Epithelial cell of esophagus (primary cell): Measurements from ENCODE around the gene AGK.
"Not testable (repeated sequence)": the region's sequence is repeated elsewhere in the genome, so short reads cannot be mapped to it uniquely, and the experiment has no call there.

ENCODE experiments used
- DNase-seq: peaks from one replicate; pipeline ENCODE4 v3.0.0; 2010; ENCODE audit warnings: low read depth
- H3K4me3 ChIP-seq: 2 replicates; pipeline ENCODE4 v1.5.1; 2011; ENCODE audit warnings: mild to moderate bottlenecking, low read length, control low read depth
- TF ChIP-seq, protein P1 (sequence below): IDR thresholded peaks from 2 replicates; pipeline ENCODE4 v1.5.1; 2011; ENCODE audit warnings: low read depth, mild to moderate bottlenecking, low read length, control low read depth, inconsistent platforms; ENCODE audit not compliant: insufficient read depth; ENCODE audit errors: missing control alignments

AGK gene

DNA sequence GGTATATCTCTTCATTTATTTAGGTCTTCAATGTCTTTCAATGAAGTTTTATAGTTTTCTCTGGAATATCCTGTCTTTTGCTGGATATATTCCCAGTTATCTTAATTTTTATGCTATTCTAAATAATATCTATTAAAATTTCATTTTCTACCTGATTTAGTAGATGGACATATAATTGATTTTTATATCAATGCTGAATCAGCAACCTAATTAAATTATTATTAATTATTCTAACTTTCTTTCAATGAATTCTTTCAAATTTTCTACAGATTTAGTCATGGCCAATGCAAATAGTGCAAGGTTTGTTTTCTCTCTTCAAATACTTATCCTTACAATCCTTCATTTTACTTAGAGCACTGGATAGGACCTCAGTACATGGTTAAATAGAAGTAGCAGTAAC lies 94.0 kb downstream of the AGK start:
- DNase-seq: no peak
- H3K4me3 ChIP-seq: no peak overlapping the region
- TF ChIP-seq, protein P1, sequence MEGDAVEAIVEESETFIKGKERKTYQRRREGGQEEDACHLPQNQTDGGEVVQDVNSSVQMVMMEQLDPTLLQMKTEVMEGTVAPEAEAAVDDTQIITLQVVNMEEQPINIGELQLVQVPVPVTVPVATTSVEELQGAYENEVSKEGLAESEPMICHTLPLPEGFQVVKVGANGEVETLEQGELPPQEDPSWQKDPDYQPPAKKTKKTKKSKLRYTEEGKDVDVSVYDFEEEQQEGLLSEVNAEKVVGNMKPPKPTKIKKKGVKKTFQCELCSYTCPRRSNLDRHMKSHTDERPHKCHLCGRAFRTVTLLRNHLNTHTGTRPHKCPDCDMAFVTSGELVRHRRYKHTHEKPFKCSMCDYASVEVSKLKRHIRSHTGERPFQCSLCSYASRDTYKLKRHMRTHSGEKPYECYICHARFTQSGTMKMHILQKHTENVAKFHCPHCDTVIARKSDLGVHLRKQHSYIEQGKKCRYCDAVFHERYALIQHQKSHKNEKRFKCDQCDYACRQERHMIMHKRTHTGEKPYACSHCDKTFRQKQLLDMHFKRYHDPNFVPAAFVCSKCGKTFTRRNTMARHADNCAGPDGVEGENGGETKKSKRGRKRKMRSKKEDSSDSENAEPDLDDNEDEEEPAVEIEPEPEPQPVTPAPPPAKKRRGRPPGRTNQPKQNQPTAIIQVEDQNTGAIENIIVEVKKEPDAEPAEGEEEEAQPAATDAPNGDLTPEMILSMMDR: no peak

DNA sequence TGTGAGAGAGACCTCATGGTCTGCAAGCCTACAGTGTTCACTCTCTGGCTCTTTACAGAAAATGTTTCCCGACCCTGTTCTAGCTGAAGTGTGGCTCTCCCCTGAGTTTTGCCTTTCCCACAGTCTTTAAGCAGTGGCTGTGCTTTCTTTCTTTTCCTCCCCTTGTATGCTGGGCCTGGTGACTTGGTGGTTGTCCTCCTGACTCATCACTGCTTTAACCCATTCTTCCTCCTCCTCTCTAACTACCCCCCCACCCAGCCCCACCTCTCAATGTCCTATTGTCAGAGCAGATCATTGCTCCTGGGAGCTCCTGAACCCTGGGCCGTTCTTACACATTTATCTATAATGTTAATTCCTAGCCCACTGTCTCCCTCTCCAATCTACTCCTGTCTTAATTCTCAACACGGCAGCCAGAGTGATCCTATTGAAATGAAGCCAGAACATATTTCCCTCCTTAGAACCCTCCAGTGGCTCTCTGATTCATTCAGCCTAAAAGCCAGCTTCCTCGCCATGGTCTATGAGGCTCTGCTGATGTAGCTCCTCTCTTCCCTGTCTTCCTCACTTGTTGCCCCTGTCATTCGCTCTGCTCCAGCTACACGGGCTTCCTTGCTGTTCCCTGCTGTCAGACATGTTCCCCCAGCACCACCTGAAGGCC lies 95.7 kb downstream of the AGK start:
- no peak for DNase-seq
- H3K4me3 ChIP-seq: no peak overlapping the region
- TF ChIP-seq, protein P1: no peak

GRCh38 chr7:141647701-141648100 lies 96.5 kb downstream of the AGK start:
- not testable (repeated sequence) for H3K4me3 ChIP-seq, DNase-seq

DNA sequence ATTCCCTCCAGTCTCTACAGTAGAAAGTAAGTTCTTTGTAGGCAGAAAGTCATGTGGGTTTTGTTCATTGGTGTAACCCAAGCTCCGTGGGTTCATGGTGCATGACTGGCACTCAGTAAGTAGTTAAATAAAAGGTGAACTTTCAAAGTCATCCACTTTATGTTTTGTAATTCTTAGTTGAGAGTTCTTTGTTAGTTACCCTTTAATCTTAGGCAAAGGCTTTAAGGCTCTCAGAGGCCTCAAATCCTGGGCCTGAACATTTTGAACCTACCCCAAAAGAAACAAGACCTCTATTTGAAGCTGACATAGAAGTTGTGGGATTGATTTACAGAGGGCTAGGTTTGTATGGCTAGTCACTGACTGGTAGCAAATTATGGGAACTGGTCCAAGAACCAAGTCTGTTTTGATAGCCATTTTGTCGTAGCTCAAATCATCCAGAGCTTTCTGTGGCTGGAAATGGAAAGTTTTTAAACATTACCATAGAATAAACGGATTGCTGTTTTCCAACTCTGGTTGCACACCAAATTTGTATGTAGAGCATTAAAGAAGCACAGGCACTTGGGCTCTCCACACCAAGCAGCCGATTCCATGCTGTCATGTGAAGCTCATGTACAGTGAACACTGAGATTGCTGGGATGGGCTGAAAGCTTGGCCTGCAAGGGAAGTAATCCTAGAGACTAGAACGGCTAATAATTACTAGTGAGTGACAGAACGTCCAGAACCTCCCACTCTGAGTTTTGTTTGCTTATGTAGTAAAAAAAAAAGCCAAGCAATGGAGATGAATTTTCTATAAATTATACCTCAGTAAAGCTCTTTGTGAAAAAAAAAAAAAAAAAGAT lies 97.3 kb downstream of the AGK start:
- H3K4me3 ChIP-seq: no peak overlapping the region
- TF ChIP-seq, protein P1: no peak
- DNase-seq: no peak

DNA sequence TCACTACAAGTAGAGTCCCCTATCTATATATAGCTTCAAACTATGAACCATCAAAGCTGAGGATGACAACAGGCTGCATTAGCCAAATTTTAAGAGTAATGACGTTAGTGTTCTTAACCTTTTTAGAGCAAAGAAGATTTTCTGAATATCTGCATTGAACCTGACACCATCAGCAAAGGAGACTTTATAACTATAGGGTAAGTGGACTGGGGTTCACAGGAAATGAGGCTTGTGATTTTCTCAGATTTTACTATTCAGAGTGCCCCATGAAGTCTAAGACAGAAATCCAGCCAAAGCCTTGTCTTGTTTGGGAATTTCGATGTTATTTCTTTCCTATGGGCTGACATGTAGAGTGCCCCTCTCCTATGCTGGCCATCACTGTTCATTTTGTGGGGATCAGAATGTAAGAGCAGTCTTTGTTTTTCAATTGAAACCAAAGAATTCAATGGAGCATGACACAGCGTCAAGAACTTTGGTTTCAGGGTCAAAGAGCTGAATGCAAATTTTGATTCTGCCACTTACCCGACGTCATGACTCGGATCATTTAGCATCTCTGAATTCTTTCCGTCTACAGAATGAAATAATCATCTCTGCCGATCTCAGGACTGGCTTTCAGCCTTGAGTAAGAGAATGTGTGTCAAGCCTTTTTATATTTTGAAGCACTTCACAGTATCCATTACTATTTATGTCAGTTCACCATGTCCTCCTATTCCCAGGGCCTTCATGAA lies 98.1 kb downstream of the AGK start:
- DNase-seq: no peak
- TF ChIP-seq, protein P1: no peak

DNA sequence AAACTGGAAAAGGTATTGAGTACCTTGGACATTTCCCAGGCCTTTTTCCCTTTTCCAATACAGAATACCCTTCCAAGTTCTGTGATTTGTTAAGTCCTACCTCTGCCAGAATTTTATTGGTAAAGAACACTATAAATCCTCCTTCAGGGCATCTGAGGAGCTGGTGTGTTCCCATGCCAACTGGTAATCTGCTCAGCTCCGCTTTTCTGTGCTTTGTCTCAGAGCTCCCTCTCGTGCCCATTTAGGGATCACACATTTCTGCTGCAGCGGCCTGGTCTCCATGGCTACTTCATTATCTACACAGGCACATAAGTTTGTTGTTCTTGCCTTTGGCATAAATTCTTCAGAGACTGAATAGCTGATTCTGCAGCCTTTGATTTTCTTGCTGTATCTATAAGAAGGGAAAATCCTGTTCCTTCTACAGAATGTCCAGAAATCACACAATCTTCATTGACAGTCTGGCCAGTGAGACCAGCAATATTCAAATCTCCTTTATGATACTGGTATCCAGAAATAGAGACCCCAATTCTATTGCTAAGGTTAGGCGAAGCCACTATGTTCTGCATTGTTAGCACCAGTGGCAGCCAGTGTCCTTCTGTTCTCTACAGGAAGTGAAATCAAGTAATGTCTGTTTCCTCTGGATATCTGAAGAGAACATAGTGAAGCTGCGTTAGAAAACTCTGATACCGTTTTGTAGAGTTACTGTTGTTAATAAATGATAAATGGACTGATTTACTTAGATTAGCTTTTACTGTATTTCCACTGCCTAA lies 98.8 kb downstream of the AGK start:
- TF ChIP-seq, protein P1: peak; percentile 82
- peak; percentile 79 for DNase-seq
- no peak overlapping the region for H3K4me3 ChIP-seq

More for the DNA sequence above, 98.1 kb downstream of the AGK start:
- H3K4me3 ChIP-seq: no peak overlapping the region
